Fibroblast of lung (primary cell): ENCODE measurements around the gene SLC45A2.

Source experiments
- CTCF ChIP-seq, 2 donors: IDR thresholded peaks in 1 of 2; conservative IDR thresholded peaks in 1 of 2; 1 replicate in 1 of 2; 2 replicates in 1 of 2; pipeline ENCODE4 v1.5.1; 2011 to 2012; ENCODE audit warnings: low read length in 2 of 2, control low read depth in 1 of 2, inconsistent platforms in 1 of 2, low read depth in 1 of 2, mild to moderate bottlenecking in 1 of 2
- EZH2 ChIP-seq: IDR thresholded peaks from 2 replicates; pipeline ENCODE4 v1.5.1; 2012; ENCODE audit warnings: low read length, control low read depth, mild to moderate bottlenecking; ENCODE audit errors: missing control alignments

- TF ChIP-seq CTCF (conservative IDR thresholded peaks at IDR 0.05 in 1 of 2, IDR thresholded peaks at IDR 0.05 in 1 of 2; ENCODE audit: low read depth in 1 of 2, low read length in 2 of 2) = no peak
- TF ChIP-seq EZH2 = no peak
Measured at GRCh38 chr5:33976307-33976706, 8.2 kb downstream of the SLC45A2 start.
